Calu3 (cell line): ENCODE data around the gene PSMG3. TPM values are rescaled to one million over a fixed set of nuclear protein-coding genes. Genes with fewer than 3 reads are reported as not detected.

Experiments used
- BruUV-seq: library from RNA; stranded (reverse); fragments of 400-500 nt; replicated peaks from 2 replicates; lab custom pipeline; 2021; lab: Mats Ljungman, UMichigan
- CTCF ChIA-PET: fragments of 300-600 bp; sonication (Branson Sonifier 250); formaldehyde crosslinking; loops from one replicate; lab custom pipeline; 2022; ENCODE audit warnings: antibody characterized with exemption; lab: Charles Lee
- DNase-seq: peaks from one replicate; pipeline ENCODE4 v3.0.0; 2022
- H3K27ac Mint-ChIP-seq: one replicate; pipeline ENCODE4 v1.8.0; 2022; ENCODE audit warnings: mixed read lengths; ENCODE audit not compliant: unreplicated experiment
- H3K27me3 Mint-ChIP-seq: one replicate; pipeline ENCODE4 v1.8.0; 2022; ENCODE audit warnings: mixed read lengths; ENCODE audit not compliant: unreplicated experiment
- H3K36me3 Mint-ChIP-seq: one replicate; pipeline ENCODE4 v1.8.0; 2022; ENCODE audit warnings: mild to moderate bottlenecking, moderate library complexity, mixed read lengths; ENCODE audit not compliant: insufficient read depth, unreplicated experiment
- H3K4me1 Mint-ChIP-seq: one replicate; pipeline ENCODE4 v1.8.0; 2022; ENCODE audit warnings: mild to moderate bottlenecking, low read depth, mixed read lengths; ENCODE audit not compliant: unreplicated experiment
- H3K4me3 Mint-ChIP-seq: one replicate; pipeline ENCODE4 v1.8.0; 2022; ENCODE audit warnings: mild to moderate bottlenecking, low read depth, moderate library complexity, mixed read lengths; ENCODE audit not compliant: unreplicated experiment
- H3K9me3 Mint-ChIP-seq: one replicate; pipeline ENCODE4 v1.8.0; 2022; ENCODE audit warnings: low read depth, mixed read lengths; ENCODE audit not compliant: unreplicated experiment
- intact Hi-C: fragments of 100-400 bp; cut with micrococcal nuclease; formaldehyde crosslinking; loops from one replicate; pipeline ENCODE4 v1.10.0; 2022; ENCODE audit not compliant: unreplicated experiment
- total RNA-seq: library from RNA; stranded (reverse); gene quantifications from 2 replicates; pipeline ENCODE4 v1.2.3, GENCODE V29; 2022
- TF ChIP-seq, protein P1 (sequence below): fragments of 200-600 bp; IDR thresholded peaks from one replicate; pipeline ENCODE4 v1.8.0; 2022; ENCODE audit warnings: antibody characterized with exemption; ENCODE audit not compliant: unreplicated experiment

The PSMG3 gene
- total RNA-seq, 1 experiment from 2014 or later = 64.0 TPM

DNA sequence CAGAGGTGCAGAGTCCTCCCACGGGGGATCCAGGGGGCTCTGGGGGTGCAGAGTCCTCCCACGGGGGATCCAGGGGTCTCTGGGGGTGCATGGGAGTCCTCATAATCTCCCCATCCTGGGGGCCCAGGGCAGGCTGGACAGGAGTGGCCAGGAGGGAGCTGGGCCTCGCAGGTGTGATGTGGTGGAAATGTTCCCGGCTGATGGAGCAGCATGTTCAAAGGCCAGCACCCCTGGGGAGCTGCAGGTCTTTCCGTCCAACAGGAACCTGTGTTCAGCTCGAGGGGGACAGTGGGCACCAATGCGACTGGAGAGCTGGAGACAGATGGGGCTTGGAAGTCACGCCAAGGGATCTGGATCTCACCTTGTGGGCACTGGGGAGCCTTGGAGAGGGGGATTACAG, 38.5 kb upstream of the PSMG3 start:
- H3K4me3 Mint-ChIP-seq = no peak overlapping the region
- H3K36me3 Mint-ChIP-seq = no peaks in the 10 kb centered on the region
- no peak overlapping the region for H3K27ac Mint-ChIP-seq
- no peaks in the 10 kb centered on the region for H3K9me3 Mint-ChIP-seq
- peaks cover 69% of the 10 kb centered on the region for H3K27me3 Mint-ChIP-seq
- DNase-seq = no peak
- CTCF ChIA-PET = interaction anchor here (1.0 to 1.1 kb wide), 2 partner anchors 38 to 52 kb away, joined by 3 to 4 read pairs; no protein-coding TSS in a partner anchor
- TF ChIP-seq, protein P1, sequence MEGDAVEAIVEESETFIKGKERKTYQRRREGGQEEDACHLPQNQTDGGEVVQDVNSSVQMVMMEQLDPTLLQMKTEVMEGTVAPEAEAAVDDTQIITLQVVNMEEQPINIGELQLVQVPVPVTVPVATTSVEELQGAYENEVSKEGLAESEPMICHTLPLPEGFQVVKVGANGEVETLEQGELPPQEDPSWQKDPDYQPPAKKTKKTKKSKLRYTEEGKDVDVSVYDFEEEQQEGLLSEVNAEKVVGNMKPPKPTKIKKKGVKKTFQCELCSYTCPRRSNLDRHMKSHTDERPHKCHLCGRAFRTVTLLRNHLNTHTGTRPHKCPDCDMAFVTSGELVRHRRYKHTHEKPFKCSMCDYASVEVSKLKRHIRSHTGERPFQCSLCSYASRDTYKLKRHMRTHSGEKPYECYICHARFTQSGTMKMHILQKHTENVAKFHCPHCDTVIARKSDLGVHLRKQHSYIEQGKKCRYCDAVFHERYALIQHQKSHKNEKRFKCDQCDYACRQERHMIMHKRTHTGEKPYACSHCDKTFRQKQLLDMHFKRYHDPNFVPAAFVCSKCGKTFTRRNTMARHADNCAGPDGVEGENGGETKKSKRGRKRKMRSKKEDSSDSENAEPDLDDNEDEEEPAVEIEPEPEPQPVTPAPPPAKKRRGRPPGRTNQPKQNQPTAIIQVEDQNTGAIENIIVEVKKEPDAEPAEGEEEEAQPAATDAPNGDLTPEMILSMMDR = no peak
- peaks cover 11% of the 10 kb centered on the region for H3K4me1 Mint-ChIP-seq
- BruUV-seq = no TSS peak
- intact Hi-C loops = no loop called here

DNA sequence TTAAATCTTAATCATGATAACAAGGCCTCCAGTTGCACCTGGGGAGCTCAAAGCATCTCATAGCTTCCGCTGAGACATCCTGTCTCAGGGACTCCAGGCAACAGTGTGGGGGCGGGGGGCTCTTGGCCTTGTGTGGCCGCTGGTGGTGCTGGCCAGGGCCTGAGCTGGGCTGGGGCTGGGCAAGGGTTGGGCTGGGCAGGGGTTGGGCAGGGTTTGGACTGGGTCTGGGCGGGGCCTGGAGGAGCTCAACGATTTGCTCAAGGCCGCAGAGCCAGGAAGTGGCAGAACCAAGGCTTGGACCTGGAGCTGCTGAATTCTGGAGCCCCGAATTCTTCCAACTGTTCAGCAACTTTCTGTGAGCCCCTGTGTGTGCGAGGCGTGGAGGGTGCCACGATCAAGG, 37.9 kb upstream of the PSMG3 start:
- peaks cover 76% of the 10 kb centered on the region for H3K27me3 Mint-ChIP-seq
- BruUV-seq = no TSS peak

DNA sequence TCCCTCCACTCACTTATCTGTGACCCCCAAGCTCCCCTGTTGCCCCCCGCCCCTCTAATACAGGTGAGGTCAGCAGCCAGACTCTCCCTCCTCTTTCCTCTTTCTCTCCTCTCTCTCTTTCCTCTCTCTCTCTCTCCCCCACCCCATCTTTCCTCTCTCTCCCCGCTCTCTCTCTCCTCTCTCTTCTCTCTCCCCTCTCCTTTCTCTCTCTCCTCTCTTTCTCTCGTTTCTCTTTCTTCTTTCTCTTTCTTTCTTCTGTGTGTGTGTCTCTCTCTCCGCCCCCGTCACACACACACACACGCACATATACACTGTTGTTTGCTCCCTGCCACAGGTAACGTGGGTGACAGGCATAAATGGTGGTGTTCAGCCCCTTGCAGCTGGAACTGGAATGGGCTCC, 37.2 kb upstream of the PSMG3 start:
- H3K27ac Mint-ChIP-seq = no peak overlapping the region
- CTCF ChIA-PET = interaction anchor here (0.6 kb wide), 1 partner anchor 1146 kb away, joined by 3 read pairs; no protein-coding TSS in a partner anchor
- peaks cover 6% of the 10 kb centered on the region for H3K4me1 Mint-ChIP-seq
- H3K9me3 Mint-ChIP-seq = no peaks in the 10 kb centered on the region
- H3K27me3 Mint-ChIP-seq = peaks cover 83% of the 10 kb centered on the region
- TF ChIP-seq, protein P1 = no peak
- no peaks in the 10 kb centered on the region for H3K36me3 Mint-ChIP-seq
- intact Hi-C loops = no loop called here
- no peak for DNase-seq
- no peak overlapping the region for H3K4me3 Mint-ChIP-seq
- BruUV-seq = no TSS peak

More for the DNA sequence above, 37.9 kb upstream of the PSMG3 start:
- intact Hi-C loops = no loop called here
- Mint-ChIP-seq H3K4me3 (no peak overlapping the region), H3K9me3 (no peaks in the 10 kb centered on the region), H3K36me3 (no peaks in the 10 kb centered on the region), H3K27ac (no peak overlapping the region), H3K4me1 (peaks cover 11% of the 10 kb centered on the region)
- TF ChIP-seq, protein P1 = no peak
- DNase-seq = no peak
- CTCF ChIA-PET = interaction anchor here (0.6 to 1.1 kb wide), 4 partner anchors 38 to 1146 kb away, joined by 3 to 4 read pairs (median 3); no protein-coding TSS in a partner anchor

DNA sequence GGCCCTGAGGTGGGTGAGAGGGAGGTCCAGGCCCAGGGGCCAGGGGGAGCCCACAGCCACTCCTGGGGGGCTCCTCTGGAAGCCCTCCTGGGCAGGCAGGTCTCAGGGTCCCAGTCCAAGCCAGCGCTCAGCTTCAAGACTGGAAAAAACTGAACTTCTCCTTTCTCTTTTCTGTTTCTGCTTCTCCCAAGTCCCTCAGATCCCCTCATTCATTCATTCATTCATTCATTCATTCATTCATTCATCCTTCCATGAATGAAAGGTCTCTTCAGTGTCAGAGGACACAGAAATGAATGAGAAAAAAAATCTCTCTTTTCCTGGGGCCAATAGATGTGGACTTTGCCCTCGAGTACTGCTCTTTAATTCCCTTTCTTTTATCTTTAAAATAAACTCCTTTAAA, 34.6 kb upstream of the PSMG3 start:
- TF ChIP-seq, protein P1 = no peak
- H3K27ac Mint-ChIP-seq = no peak overlapping the region
- CTCF ChIA-PET = interaction anchor here (0.5 kb wide), 1 partner anchor 60 kb away, joined by 3 read pairs; no protein-coding TSS in a partner anchor
- intact Hi-C loops = no loop called here
- no peaks in the 10 kb centered on the region for H3K36me3 Mint-ChIP-seq
- peaks cover 100% of the 10 kb centered on the region for H3K27me3 Mint-ChIP-seq
- no peaks in the 10 kb centered on the region for H3K4me1 Mint-ChIP-seq
- no peaks in the 10 kb centered on the region for H3K9me3 Mint-ChIP-seq
- no peak overlapping the region for H3K4me3 Mint-ChIP-seq
- no TSS peak for BruUV-seq
- no peak for DNase-seq
